Ishikawa (cell line): ENCODE results near the gene IL2RA.

Experiments used
- CEBPB ChIP-seq: IDR thresholded peaks from 2 replicates; pipeline ENCODE4 v1.6.1; 2012
- CREB1 ChIP-seq: IDR thresholded peaks from 2 replicates; pipeline ENCODE4 v1.6.1; 2012; ENCODE audit warnings: low read depth
- EGR1 ChIP-seq: IDR thresholded peaks from 2 replicates; pipeline ENCODE4 v1.6.1; 2012
- EP300 ChIP-seq: IDR thresholded peaks from 2 replicates; pipeline ENCODE4 v1.6.1; 2012; ENCODE audit warnings: borderline replicate concordance
- FOXM1 ChIP-seq: IDR thresholded peaks from 2 replicates; pipeline ENCODE4 v1.6.1; 2012; ENCODE audit warnings: low read depth, borderline replicate concordance
- MAX ChIP-seq: IDR thresholded peaks from 2 replicates; pipeline ENCODE4 v1.6.1; 2012
- NFIC ChIP-seq: IDR thresholded peaks from 2 replicates; pipeline ENCODE4 v1.6.1; 2012
- RAD21 ChIP-seq: IDR thresholded peaks from 2 replicates; pipeline ENCODE4 v1.6.1; 2012; ENCODE audit warnings: low read depth
- REST ChIP-seq: IDR thresholded peaks from 2 replicates; pipeline ENCODE4 v1.6.1; 2012; ENCODE audit warnings: low read depth, mild to moderate bottlenecking
- TAF1 ChIP-seq: IDR thresholded peaks from 2 replicates; pipeline ENCODE4 v1.6.1; 2012; ENCODE audit warnings: low read depth, mild to moderate bottlenecking
- TCF12 ChIP-seq: IDR thresholded peaks from 2 replicates; pipeline ENCODE4 v1.6.1; 2012; ENCODE audit warnings: low read depth
- TEAD4 ChIP-seq: IDR thresholded peaks from 2 replicates; pipeline ENCODE4 v1.6.1; 2012
- USF1 ChIP-seq: IDR thresholded peaks from 2 replicates; pipeline ENCODE4 v1.6.1; 2012
- YY1 ChIP-seq: IDR thresholded peaks from 2 replicates; pipeline ENCODE4 v1.6.1; 2012; ENCODE audit warnings: low read depth
- ZBTB7A ChIP-seq: IDR thresholded peaks from 2 replicates; pipeline ENCODE4 v1.6.1; 2012; ENCODE audit warnings: low read depth

IL2RA gene

GRCh38 chr10:6072215-6072934, 10.2 kb upstream of the IL2RA start:
- no peak for TF ChIP-seq EP300
- no peak for TF ChIP-seq EGR1
- no peak for TF ChIP-seq NFIC
- TF ChIP-seq USF1: no peak
- no peak for TF ChIP-seq MAX
- TF ChIP-seq RAD21: no peak
- no peak for TF ChIP-seq YY1
- TF ChIP-seq CREB1: no peak
- TF ChIP-seq CEBPB: no peak
- TF ChIP-seq FOXM1: no peak

GRCh38 chr10:6071181-6072175, 9.3 kb upstream of the IL2RA start:
- TF ChIP-seq TAF1 (no peak), MAX (no peak), TCF12 (no peak), EP300 (no peak), FOXM1 (no peak), ZBTB7A (no peak), USF1 (no peak), NFIC (no peak), CEBPB (no peak), REST (no peak), RAD21 (no peak), CREB1 (no peak), TEAD4 (no peak), EGR1 (no peak), YY1 (no peak)

GRCh38 chr10:6070660-6071059, 8.5 kb upstream of the IL2RA start:
- TF ChIP-seq CREB1: no peak
- TF ChIP-seq CEBPB: no peak
- no peak for TF ChIP-seq FOXM1
- no peak for TF ChIP-seq TAF1
- TF ChIP-seq EP300: no peak
- no peak for TF ChIP-seq NFIC
- no peak for TF ChIP-seq USF1
- TF ChIP-seq EGR1: no peak
- TF ChIP-seq MAX: no peak

- no peak for TF ChIP-seq TCF12
- no peak for TF ChIP-seq TAF1
Measured at GRCh38 chr10:6069081-6069931, 7.1 kb upstream of the IL2RA start.

GRCh38 chr10:6068422-6068821, 6.3 kb upstream of the IL2RA start:
- TF ChIP-seq RAD21: no peak
- no peak for TF ChIP-seq CEBPB
- no peak for TF ChIP-seq YY1
- no peak for TF ChIP-seq TCF12
- no peak for TF ChIP-seq EGR1
- no peak for TF ChIP-seq TAF1
- TF ChIP-seq FOXM1: no peak
- no peak for TF ChIP-seq NFIC
- no peak for TF ChIP-seq MAX
- TF ChIP-seq REST: no peak
- no peak for TF ChIP-seq USF1
- TF ChIP-seq CREB1: no peak
- no peak for TF ChIP-seq EP300
- TF ChIP-seq ZBTB7A: no peak
- no peak for TF ChIP-seq TEAD4
